Caco-2 (cell line): ENCODE measurements around the gene HK3. TPM values are rescaled to one million over a fixed set of nuclear protein-coding genes. Genes with fewer than 3 reads are reported as not detected.

Experiments
- BruUV-seq: library from RNA; stranded (reverse); fragments of 400-500 nt; replicated peaks from 2 replicates; lab custom pipeline; 2021; lab: Mats Ljungman, UMichigan
- CTCF ChIA-PET: fragments of 300-600 bp; sonication (Branson Sonifier 250); formaldehyde crosslinking; loops from one replicate; lab custom pipeline; 2022; ENCODE audit warnings: antibody characterized with exemption; lab: Charles Lee
- POLR2A ChIA-PET: fragments of 300-600 bp; sonication (Branson Sonifier 250); formaldehyde crosslinking; loops from one replicate; lab custom pipeline; 2022; ENCODE audit warnings: antibody characterized with exemption; lab: Charles Lee
- DNase-seq, 2 experiments: peaks; one replicate each; pipeline versions ENCODE4 v3.0.0 to v3.0.0-alpha.2; 2020 to 2022
- H3K27me3 ChIP-seq: replicated peaks from 2 replicates; pipeline ENCODE4 v1.6.0; 2011; ENCODE audit warnings: low read length; ENCODE audit not compliant: control insufficient read depth, insufficient read depth
- H3K36me3 ChIP-seq: 2 replicates; pipeline ENCODE4 v1.5.1; 2011; ENCODE audit warnings: low read length; ENCODE audit not compliant: control insufficient read depth, insufficient read depth
- H3K4me1 ChIP-seq: fragments of 250-450 bp; sonication (Bioruptor Pico); 2 replicates; pipeline ENCODE4 v1.5.1; 2020; ENCODE audit warnings: mild to moderate bottlenecking
- H3K4me3 ChIP-seq: 2 replicates; pipeline ENCODE4 v1.5.1; 2011; ENCODE audit warnings: low read depth, mild to moderate bottlenecking, control low read depth, low read length
- H3K9me3 ChIP-seq: fragments of 250-450 bp; sonication (Bioruptor Pico); 2 replicates; pipeline ENCODE4 v1.5.1; 2020; ENCODE audit warnings: mild to moderate bottlenecking, moderate library complexity
- H3K27ac Mint-ChIP-seq: one replicate; pipeline ENCODE4 v1.8.0; 2022; ENCODE audit warnings: mixed read lengths; ENCODE audit not compliant: unreplicated experiment
- H3K27me3 Mint-ChIP-seq: one replicate; pipeline ENCODE4 v1.8.0; 2022; ENCODE audit warnings: mixed read lengths; ENCODE audit not compliant: insufficient read depth, unreplicated experiment
- H3K36me3 Mint-ChIP-seq: one replicate; pipeline ENCODE4 v1.8.0; 2022; ENCODE audit warnings: mild to moderate bottlenecking, mixed read lengths; ENCODE audit not compliant: insufficient read depth, unreplicated experiment
- H3K4me1 Mint-ChIP-seq: one replicate; pipeline ENCODE4 v1.8.0; 2022; ENCODE audit warnings: low read depth, mixed read lengths; ENCODE audit not compliant: unreplicated experiment
- H3K4me3 Mint-ChIP-seq: one replicate; pipeline ENCODE4 v1.8.0; 2022; ENCODE audit warnings: mild to moderate bottlenecking, moderate library complexity, mixed read lengths; ENCODE audit not compliant: unreplicated experiment
- H3K9me3 Mint-ChIP-seq: one replicate; pipeline ENCODE4 v1.8.0; 2022; ENCODE audit warnings: mixed read lengths; ENCODE audit not compliant: unreplicated experiment
- CTCF ChIP-seq, 2 experiments: fragments of 200-600 bp in 1 of 2; IDR thresholded peaks; 1 replicate in 1 of 2; 2 replicates in 1 of 2; pipeline versions ENCODE4 v1.5.1 to v1.8.0; 2011 to 2022; ENCODE audit warnings: antibody characterized with exemption in 1 of 2, control low read depth in 1 of 2, inconsistent platforms in 1 of 2, low read depth in 1 of 2, low read length in 1 of 2, mild to moderate bottlenecking in 1 of 2, moderate library complexity in 1 of 2; ENCODE audit not compliant: insufficient read depth in 1 of 2, severe bottlenecking in 1 of 2, unreplicated experiment in 1 of 2
- intact Hi-C: fragments of 100-400 bp; cut with micrococcal nuclease; formaldehyde crosslinking; loops from one replicate; pipeline ENCODE4 v1.10.0; 2022; ENCODE audit not compliant: unreplicated experiment
- total RNA-seq: library from RNA; stranded (reverse); gene quantifications from 2 replicates; pipeline ENCODE4 v1.2.3, GENCODE V29; 2022

HK3 gene
- total RNA-seq, 1 experiment from 2014 or later, result 0.29 TPM

- H3K4me3 Mint-ChIP-seq, result no peak overlapping the region
- POLR2A ChIA-PET, result no interaction called here
- H3K27me3 ChIP-seq, result no peaks in the 10 kb centered on the region
- H3K27ac Mint-ChIP-seq, result no peak overlapping the region
- DNase-seq, result no peak
- CTCF ChIA-PET, result no interaction called here
- BruUV-seq, result no TSS peak
- no peaks in the 10 kb centered on the region for H3K4me1 ChIP-seq
- no peaks in the 10 kb centered on the region for H3K9me3 ChIP-seq
- H3K27me3 Mint-ChIP-seq, result peaks cover 3% of the 10 kb centered on the region
- intact Hi-C loops, result no loop called here
- no peaks in the 10 kb centered on the region for H3K36me3 Mint-ChIP-seq
- no peaks in the 10 kb centered on the region for H3K9me3 Mint-ChIP-seq
- H3K4me1 Mint-ChIP-seq, result no peaks in the 10 kb centered on the region
- no peaks in the 10 kb centered on the region for H3K36me3 ChIP-seq
- TF ChIP-seq CTCF (IDR thresholded peaks at IDR 0.05; ENCODE audit: insufficient read depth in 1 of 2, low read depth in 1 of 2, low read length in 1 of 2, severe bottlenecking in 1 of 2, unreplicated experiment in 1 of 2), result no peak
- H3K4me3 ChIP-seq, result no peak overlapping the region
Measured at GRCh38 chr5:176851380-176851779, 47.8 kb downstream of the HK3 start.

GRCh38 chr5:176850371-176851245 lies 48.5 kb downstream of the HK3 start:
- no peak overlapping the region for H3K4me3 ChIP-seq
- Mint-ChIP-seq H3K4me1 (no peaks in the 10 kb centered on the region), H3K27ac (no peak overlapping the region), H3K9me3 (no peaks in the 10 kb centered on the region), H3K4me3 (no peak overlapping the region), H3K27me3 (peaks cover 9% of the 10 kb centered on the region), H3K36me3 (peaks cover 6% of the 10 kb centered on the region)
- no peak for DNase-seq
- no TSS peak for BruUV-seq
- no peak for TF ChIP-seq CTCF (IDR thresholded peaks at IDR 0.05; ENCODE audit: insufficient read depth in 1 of 2, low read depth in 1 of 2, low read length in 1 of 2, severe bottlenecking in 1 of 2, unreplicated experiment in 1 of 2)
- POLR2A ChIA-PET, result no interaction called here
- H3K9me3 ChIP-seq, result no peaks in the 10 kb centered on the region
- CTCF ChIA-PET, result interaction anchor here (0.5 kb wide), 1 partner anchor 8 kb away, joined by 4 read pairs; no protein-coding TSS in a partner anchor
- H3K27me3 ChIP-seq, result no peaks in the 10 kb centered on the region
- no peaks in the 10 kb centered on the region for H3K36me3 ChIP-seq
- intact Hi-C loops, result no loop called here
- no peaks in the 10 kb centered on the region for H3K4me1 ChIP-seq

- intact Hi-C loops, result no loop called here
- no peaks in the 10 kb centered on the region for H3K4me1 ChIP-seq
- Mint-ChIP-seq H3K27me3 (peaks cover 12% of the 10 kb centered on the region), H3K4me1 (no peaks in the 10 kb centered on the region), H3K4me3 (no peak overlapping the region), H3K9me3 (no peaks in the 10 kb centered on the region), H3K27ac (no peak overlapping the region), H3K36me3 (peaks cover 8% of the 10 kb centered on the region)
- H3K9me3 ChIP-seq, result no peaks in the 10 kb centered on the region
- H3K27me3 ChIP-seq, result no peaks in the 10 kb centered on the region
- no peak for DNase-seq
- ChIA-PET CTCF (no interaction called here), POLR2A (no interaction called here)
- H3K4me3 ChIP-seq, result no peak overlapping the region
- no peak for TF ChIP-seq CTCF (IDR thresholded peaks at IDR 0.05; ENCODE audit: insufficient read depth in 1 of 2, low read depth in 1 of 2, low read length in 1 of 2, severe bottlenecking in 1 of 2, unreplicated experiment in 1 of 2)
- no TSS peak for BruUV-seq
- no peaks in the 10 kb centered on the region for H3K36me3 ChIP-seq
Measured at GRCh38 chr5:176849611-176850227, 49.4 kb downstream of the HK3 start.
